ENCODE data around the gene EEF1A2. TPM values are rescaled to one million over a fixed set of nuclear protein-coding genes. Genes with fewer than 3 reads are reported as not detected.

EEF1A2 gene
- total RNA-seq, 1 donor from 2014 or later, result 0.28 TPM

GRCh38 chr20:63452341-63452740 is 46.5 kb downstream of the EEF1A2 start:
- DNase-seq, result no peak
- H3K36me3 Mint-ChIP-seq (ENCODE audit: low read depth), result no peaks in the 10 kb centered on the region
- intact Hi-C loops (cut with micrococcal nuclease), result no loop called here
- H3K9me3 Mint-ChIP-seq, result no peaks in the 10 kb centered on the region
- H3K4me3 Mint-ChIP-seq, result no peak overlapping the region
- H3K4me1 Mint-ChIP-seq, result no peaks in the 10 kb centered on the region
- H3K27ac Mint-ChIP-seq, result no peak overlapping the region
- peaks cover 8% of the 10 kb centered on the region for H3K27me3 Mint-ChIP-seq

DNA sequence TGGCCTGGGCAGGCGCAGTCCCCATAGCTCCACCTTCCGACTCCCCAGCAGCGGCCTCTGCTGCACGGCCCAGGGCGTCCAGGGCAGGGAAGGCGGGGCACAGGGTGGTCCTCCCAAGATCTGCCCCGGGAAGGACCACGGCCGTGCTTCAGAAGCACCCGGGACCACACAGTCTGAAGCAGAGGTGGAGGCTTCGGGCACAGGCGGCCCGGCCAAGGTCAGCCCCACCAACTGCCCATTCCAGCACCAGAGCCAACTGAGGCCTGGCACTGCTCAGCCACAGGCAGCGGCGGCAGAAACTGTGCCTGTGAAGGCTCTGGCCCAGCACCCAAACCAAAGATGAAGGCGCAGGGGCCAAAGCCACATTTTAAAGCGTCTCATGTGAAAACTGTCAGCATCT is 47.1 kb downstream of the EEF1A2 start:
- Mint-ChIP-seq H3K9me3 (no peaks in the 10 kb centered on the region), H3K4me3 (no peak overlapping the region), H3K36me3 (ENCODE audit: low read depth) (no peaks in the 10 kb centered on the region), H3K27ac (no peak overlapping the region), H3K4me1 (no peaks in the 10 kb centered on the region), H3K27me3 (peaks cover 8% of the 10 kb centered on the region)
- DNase-seq, result no peak
- intact Hi-C loops (cut with micrococcal nuclease), result no loop called here

DNA sequence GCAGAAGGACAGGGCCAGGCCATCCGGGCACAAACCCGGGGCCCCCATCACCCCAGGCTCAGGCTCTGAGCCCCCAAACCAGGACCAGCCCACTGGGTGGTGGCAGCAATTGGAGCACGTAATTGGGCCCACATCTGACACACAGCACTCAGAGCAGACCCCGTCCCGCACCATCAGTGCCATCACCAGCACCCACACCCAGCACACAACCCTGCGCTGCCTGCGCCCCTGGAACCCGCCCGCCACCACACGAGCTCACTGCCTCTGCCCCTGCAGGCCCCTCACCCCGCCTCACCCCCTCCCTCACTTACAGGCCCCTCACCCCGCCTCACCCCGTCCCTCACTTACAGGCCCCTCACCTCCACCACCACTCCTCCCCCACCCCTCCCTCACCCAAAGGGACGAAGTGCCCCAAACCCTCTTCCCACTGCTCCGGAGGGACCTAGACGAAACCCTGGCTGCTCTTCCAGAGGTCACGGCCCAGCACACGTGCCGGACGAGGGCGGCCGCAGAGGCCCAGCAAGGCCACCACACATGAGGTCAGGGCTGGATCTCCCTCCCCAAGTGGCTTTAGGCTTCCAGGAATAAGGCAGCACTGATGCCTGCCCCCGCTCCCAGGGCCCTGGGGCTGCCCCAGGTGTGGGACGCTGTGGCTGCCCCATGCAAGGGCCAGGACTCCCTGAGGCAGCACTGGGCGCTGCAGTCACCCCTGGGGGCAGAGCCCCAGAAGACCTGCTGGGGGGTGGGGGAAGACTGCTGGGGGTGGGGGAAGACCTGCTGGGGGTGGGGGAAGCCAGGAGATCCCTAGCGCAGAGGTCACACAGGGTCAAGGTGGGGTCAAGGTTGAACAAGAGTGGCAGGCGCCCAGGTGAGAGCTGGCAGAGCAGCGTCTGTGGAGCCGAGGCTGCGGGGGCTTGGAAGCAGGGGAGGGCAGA is 48.8 kb downstream of the EEF1A2 start:
- H3K27me3 Mint-ChIP-seq, result peaks cover 8% of the 10 kb centered on the region
- intact Hi-C loops (cut with micrococcal nuclease), result no loop called here
- H3K9me3 Mint-ChIP-seq, result no peaks in the 10 kb centered on the region
- H3K4me1 Mint-ChIP-seq, result no peaks in the 10 kb centered on the region
- no peak for DNase-seq
- H3K4me3 Mint-ChIP-seq, result no peak overlapping the region
- H3K36me3 Mint-ChIP-seq (ENCODE audit: low read depth), result no peaks in the 10 kb centered on the region
- H3K27ac Mint-ChIP-seq, result no peak overlapping the region

DNA sequence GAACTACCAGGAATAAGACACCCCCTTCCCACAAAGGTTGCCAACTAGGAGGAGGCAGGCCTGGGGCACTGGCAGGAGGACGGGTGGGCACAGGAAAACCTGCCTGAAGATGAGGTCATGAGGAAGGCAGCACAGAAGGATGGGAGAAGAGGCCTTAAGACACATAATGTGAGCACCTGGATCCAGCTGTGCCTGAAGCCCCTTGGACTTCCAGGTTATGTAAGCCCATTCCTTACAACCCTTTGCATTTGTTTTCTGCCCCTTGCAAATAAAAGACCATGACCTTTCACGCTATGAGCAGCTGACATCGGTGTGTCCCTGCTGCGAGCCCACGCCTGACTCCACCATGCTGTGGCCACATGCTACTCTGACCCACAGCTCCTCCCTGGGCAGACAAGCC is 49.9 kb downstream of the EEF1A2 start:
- H3K36me3 Mint-ChIP-seq (ENCODE audit: low read depth), result no peaks in the 10 kb centered on the region
- H3K27ac Mint-ChIP-seq, result no peak overlapping the region
- DNase-seq, result no peak
- peaks cover 2% of the 10 kb centered on the region for H3K27me3 Mint-ChIP-seq
- H3K9me3 Mint-ChIP-seq, result no peaks in the 10 kb centered on the region
- H3K4me1 Mint-ChIP-seq, result no peaks in the 10 kb centered on the region
- intact Hi-C loops (cut with micrococcal nuclease), result no loop called here
- H3K4me3 Mint-ChIP-seq, result no peak overlapping the region

GRCh38 chr20:63448031-63448430 is 50.9 kb downstream of the EEF1A2 start:
- H3K4me1 Mint-ChIP-seq, result no peaks in the 10 kb centered on the region
- H3K4me3 Mint-ChIP-seq, result no peak overlapping the region
- peaks cover 4% of the 10 kb centered on the region for H3K9me3 Mint-ChIP-seq
- no peaks in the 10 kb centered on the region for H3K36me3 Mint-ChIP-seq (ENCODE audit: low read depth)
- no peak overlapping the region for H3K27ac Mint-ChIP-seq
- DNase-seq, result no peak
- H3K27me3 Mint-ChIP-seq, result no peaks in the 10 kb centered on the region
- intact Hi-C loops (cut with micrococcal nuclease), result no loop called here

DNA sequence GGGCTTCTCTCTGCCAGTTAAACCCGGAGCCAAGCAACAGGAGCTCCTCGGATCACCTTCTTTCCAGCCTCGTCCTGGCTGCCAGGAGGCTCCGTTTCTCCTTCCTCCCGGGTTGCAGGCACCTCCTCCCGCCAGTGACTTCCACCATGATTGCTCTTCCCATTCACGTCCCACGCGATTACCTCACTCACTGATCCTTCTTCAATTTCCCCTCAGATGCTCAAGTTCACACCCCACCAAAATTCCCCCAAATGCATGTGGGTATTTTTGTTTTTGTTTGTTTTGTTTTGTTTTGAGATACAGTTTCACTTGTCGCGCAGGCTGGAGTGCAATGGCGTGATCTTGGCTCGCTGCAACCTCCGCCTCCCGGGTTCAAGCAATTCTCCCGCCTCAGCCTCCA is 51.6 kb downstream of the EEF1A2 start:
- peaks cover 11% of the 10 kb centered on the region for H3K9me3 Mint-ChIP-seq
- H3K4me1 Mint-ChIP-seq, result peaks cover 2% of the 10 kb centered on the region
- no peak for DNase-seq
- intact Hi-C loops (cut with micrococcal nuclease), result no loop called here
- H3K27me3 Mint-ChIP-seq, result no peaks in the 10 kb centered on the region
- no peak overlapping the region for H3K27ac Mint-ChIP-seq
- H3K4me3 Mint-ChIP-seq, result no peak overlapping the region
- H3K36me3 Mint-ChIP-seq (ENCODE audit: low read depth), result no peaks in the 10 kb centered on the region

- no peaks in the 10 kb centered on the region for H3K36me3 Mint-ChIP-seq (ENCODE audit: low read depth)
- H3K27me3 Mint-ChIP-seq, result no peaks in the 10 kb centered on the region
- intact Hi-C loops (cut with micrococcal nuclease), result no loop called here
- H3K4me3 Mint-ChIP-seq, result no peak overlapping the region
- no peak for DNase-seq
- peaks cover 11% of the 10 kb centered on the region for H3K4me1 Mint-ChIP-seq
- H3K27ac Mint-ChIP-seq, result no peak overlapping the region
- H3K9me3 Mint-ChIP-seq, result peaks cover 13% of the 10 kb centered on the region
These were observed 52.5 kb downstream of the EEF1A2 start for GRCh38 chr20:63446216-63447024.

- H3K9me3 Mint-ChIP-seq, result peaks cover 13% of the 10 kb centered on the region
- no peak overlapping the region for H3K27ac Mint-ChIP-seq
- no peaks in the 10 kb centered on the region for H3K27me3 Mint-ChIP-seq
- no peak overlapping the region for H3K4me3 Mint-ChIP-seq
- intact Hi-C loops (cut with micrococcal nuclease), result no loop called here
- H3K4me1 Mint-ChIP-seq, result peaks cover 15% of the 10 kb centered on the region
- H3K36me3 Mint-ChIP-seq (ENCODE audit: low read depth), result no peaks in the 10 kb centered on the region
- DNase-seq, result no peak
These were observed 53.7 kb downstream of the EEF1A2 start for GRCh38 chr20:63445075-63445734.

DNA sequence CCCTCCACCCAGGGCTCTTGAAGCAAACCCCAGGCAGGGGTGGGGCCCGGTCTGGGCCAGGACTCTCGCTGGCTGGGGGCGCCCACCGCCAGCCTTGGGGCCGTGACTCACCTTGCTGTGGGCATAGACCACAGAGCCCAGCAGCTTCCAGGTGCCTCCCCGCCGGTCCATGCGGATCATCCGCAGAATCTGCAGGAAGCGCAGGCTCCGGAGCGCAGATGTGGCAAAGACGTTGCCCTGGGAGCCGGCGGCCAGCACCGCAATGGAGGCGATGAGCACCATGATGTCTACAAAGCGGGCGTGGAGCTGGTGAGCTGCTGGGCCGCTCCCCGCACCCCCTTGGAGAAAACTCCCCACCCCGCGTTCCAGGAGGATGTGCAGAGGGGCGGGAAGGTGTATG is 54.3 kb downstream of the EEF1A2 start:
- Mint-ChIP-seq H3K36me3 (ENCODE audit: low read depth) (no peaks in the 10 kb centered on the region), H3K27me3 (no peaks in the 10 kb centered on the region), H3K9me3 (peaks cover 13% of the 10 kb centered on the region), H3K27ac (no peak overlapping the region), H3K4me3 (no peak overlapping the region), H3K4me1 (peaks cover 15% of the 10 kb centered on the region)
- intact Hi-C loops (cut with micrococcal nuclease), result loop anchor here (5.0 kb wide), 1 partner anchor 53 kb away; the partner anchor contains the start of gene EEF1A2
- no peak for DNase-seq

DNA sequence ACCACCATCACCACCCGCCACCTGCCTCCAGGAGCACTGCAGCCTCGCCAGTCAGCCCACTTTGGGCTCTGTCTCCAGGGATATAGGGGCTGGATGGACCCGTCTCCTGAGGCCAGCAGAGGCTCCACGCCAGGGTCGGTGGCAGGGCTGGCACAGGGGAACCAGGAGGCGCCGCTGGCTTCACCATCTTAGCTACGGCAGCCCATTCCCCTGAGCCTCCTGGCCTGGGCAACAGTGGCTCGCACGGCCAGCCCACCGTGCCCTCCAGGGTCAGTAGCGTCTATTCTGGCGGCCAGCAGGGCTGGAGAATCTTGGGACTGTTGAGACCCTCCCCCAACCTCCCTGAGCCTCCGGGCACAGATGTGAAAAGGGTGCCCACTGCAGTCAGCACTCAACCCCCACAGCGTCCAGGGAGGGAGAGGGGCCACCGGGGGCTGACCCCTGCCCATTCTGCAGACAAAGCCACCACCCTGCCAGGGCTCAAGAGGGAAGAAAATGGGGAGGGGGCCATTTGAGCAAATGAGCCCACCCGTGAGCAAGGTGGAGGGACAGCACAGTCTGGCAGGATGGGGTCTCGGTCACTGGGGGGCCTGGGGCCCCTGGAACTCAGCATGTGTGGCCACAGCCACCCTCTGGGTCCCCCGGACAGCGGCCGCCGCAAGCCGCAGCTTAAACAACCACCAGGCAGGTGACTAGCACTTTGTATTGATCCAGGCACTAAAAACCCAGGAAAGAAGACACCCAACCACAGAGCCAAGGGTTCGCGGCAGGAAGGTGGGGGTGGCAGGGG is 55.1 kb downstream of the EEF1A2 start:
- no peak overlapping the region for H3K4me3 Mint-ChIP-seq
- no peaks in the 10 kb centered on the region for H3K27me3 Mint-ChIP-seq
- H3K27ac Mint-ChIP-seq, result no peak overlapping the region
- H3K4me1 Mint-ChIP-seq, result peaks cover 15% of the 10 kb centered on the region
- no peaks in the 10 kb centered on the region for H3K36me3 Mint-ChIP-seq (ENCODE audit: low read depth)
- intact Hi-C loops (cut with micrococcal nuclease), result loop anchor here (2.0 to 5.0 kb wide), 2 partner anchors 54 to 77 kb away; partner anchors contain the start of genes EEF1A2 and PPDPF
- peaks cover 13% of the 10 kb centered on the region for H3K9me3 Mint-ChIP-seq
- DNase-seq, result no peak

DNA sequence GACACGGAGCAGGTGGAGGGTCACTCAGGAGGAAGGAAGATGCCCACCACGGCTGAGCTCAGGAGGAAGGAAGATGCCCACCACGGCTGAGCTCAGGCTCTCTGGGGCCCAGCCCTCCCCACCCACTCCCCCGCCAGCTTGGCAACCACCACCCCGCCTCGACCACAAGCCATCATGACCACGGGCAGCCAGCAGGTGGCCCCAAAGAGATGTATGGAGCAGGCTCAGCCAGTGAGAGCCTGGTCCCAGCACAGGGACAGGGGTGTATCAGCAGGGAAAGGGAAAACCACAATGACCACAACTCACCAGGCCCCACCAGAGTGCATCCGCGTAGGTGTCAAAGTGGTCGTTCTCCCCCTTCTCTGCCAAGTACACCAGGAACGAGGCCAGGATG is 56.8 kb downstream of the EEF1A2 start:
- DNase-seq, result peak; percentile 86
- Mint-ChIP-seq H3K4me1 (peaks cover 15% of the 10 kb centered on the region), H3K27ac (peak overlapping the region; percentile 67), H3K36me3 (ENCODE audit: low read depth) (no peaks in the 10 kb centered on the region), H3K9me3 (peaks cover 13% of the 10 kb centered on the region), H3K4me3 (peak overlapping the region; percentile 23), H3K27me3 (peaks cover 2% of the 10 kb centered on the region)
- intact Hi-C loops (cut with micrococcal nuclease), result loop anchor here (2.0 to 5.0 kb wide), 2 partner anchors 55 to 79 kb away; partner anchors contain the start of genes EEF1A2 and PPDPF

DNA sequence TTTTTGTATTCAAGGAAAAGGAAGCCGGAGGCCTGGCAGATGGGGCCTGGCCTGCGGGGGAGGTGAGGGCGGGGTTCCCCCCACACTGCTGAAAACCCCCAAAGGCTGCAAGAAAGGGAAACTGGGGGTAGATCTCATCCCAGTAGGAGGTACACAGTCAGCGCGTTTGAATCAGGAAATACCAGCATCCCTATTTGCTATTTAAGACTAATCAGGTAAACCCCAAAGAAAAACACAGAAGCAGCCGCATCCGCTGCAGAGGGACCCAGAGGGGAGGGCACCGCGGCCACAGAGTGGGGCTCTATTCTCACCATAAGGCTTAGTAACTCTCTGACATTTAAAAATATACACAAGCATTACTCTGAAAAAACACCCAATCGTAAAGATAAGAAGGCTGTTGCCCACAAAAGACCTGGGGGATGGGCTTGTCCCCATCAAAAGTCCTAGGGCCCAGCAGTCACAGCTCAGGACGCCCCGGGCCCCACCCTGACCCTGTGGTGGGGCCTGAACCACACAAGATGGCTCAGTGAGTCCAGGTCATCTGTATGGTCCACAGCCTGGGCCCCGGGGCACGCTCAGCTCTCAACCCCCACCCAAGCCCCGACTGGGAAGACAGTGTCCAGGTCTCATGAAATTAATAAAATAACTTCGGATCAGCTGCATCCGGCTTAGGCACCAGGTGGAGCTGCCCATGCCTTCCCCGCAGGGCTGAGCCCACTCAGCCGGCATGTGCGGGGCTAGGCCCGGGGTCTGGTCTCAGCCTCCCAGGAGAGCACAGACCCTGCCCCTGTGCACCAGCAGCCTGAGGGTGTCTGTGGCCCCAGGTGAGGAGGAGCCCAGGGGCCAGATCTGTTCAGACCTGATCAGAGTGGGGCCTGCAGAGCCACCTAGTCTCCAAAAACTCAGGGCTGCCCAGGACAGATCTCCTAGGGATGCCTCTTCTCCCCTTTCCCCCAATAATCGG is 57.5 kb downstream of the EEF1A2 start:
- Mint-ChIP-seq H3K4me3 (peak overlapping the region; percentile 32), H3K9me3 (peaks cover 13% of the 10 kb centered on the region), H3K27me3 (peaks cover 4% of the 10 kb centered on the region), H3K27ac (peak overlapping the region; percentile 74), H3K4me1 (peaks cover 15% of the 10 kb centered on the region), H3K36me3 (ENCODE audit: low read depth) (no peaks in the 10 kb centered on the region)
- intact Hi-C loops (cut with micrococcal nuclease), result loop anchor here (2.0 to 5.0 kb wide), 2 partner anchors 56 to 79 kb away; partner anchors contain the start of genes EEF1A2 and PPDPF
- DNase-seq, result peak; percentile 72

Data from activated CD4-positive, alpha-beta T cell treated with anti-CD3 and anti-CD28 coated beads, Interleukin-2, amount 10 ng/mL, durations not matched to agents 24 days and 14 days (primary cell).